ENCODE data around the gene CCDC85B. TPM values are rescaled to one million over a fixed set of nuclear protein-coding genes. Genes with fewer than 3 reads are reported as not detected.

Gene CCDC85B
- total RNA-seq, 1 experiment from 2014 or later, result 55.3 TPM

DNA sequence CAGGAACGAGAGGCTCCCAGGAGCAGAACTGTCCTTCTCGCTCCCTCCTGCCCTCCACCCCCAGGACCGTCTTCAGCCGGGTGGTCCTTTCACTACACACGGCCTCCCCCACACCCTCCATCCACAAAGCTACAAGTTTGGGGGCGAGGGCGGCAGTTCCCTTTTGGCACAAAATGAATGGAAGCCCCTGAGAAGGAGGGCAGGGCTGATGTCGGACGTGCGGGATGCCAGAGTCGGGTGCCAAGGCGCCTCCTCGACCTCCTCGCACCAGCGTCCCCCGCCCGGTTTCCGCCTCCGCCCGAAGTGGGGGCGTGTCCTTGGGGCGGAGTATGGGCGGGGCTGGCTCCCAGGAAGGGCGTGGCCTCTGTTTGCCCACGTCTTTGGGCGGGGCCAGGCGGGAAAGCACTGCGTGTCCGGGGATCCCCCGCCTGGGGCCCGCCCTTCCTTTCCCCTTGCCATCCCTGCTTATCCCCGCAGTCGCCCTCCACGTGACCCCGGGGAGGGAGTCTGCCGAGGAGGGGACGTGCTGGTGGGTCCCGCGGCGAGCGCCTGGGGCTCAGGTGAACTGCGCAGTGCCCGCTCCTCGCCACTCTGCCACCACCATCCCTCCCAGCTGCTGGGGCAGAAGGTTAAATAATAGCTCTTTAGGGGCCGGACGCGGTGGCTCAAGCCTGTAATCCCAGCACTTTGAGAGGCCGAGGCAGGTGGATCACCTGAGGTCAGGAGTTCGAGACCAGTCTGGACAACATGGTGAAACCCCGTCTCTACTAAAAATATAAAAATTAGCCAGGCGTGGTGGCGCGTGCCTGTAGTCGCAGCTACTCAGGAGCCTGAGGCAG is 16.9 kb upstream of the CCDC85B start (continued):
- TF ChIP-seq TCF7 (CRISPR knock-in tag; IDR thresholded peaks at IDR 0.05; ENCODE audit: low read depth) (no peak), TEAD1 (CRISPR knock-in tag; IDR thresholded peaks at IDR 0.05) (no peak), FOXJ3 (CRISPR knock-in tag; IDR thresholded peaks at IDR 0.05; ENCODE audit: borderline replicate concordance) (no peak), HMGXB4 (CRISPR knock-in tag; IDR thresholded peaks at IDR 0.05) (no peak), CREB1 (CRISPR knock-in tag; IDR thresholded peaks at IDR 0.05) (no peak), NFE2L1 (CRISPR knock-in tag; IDR thresholded peaks at IDR 0.05) (no peak), ZNF138 (CRISPR knock-in tag; conservative IDR thresholded peaks at IDR 0.05) (no peak), ZNF425 (CRISPR knock-in tag; conservative IDR thresholded peaks at IDR 0.05) (no peak), ZNF396 (CRISPR knock-in tag; IDR thresholded peaks at IDR 0.05; ENCODE audit: borderline replicate concordance) (no peak), PREB (CRISPR knock-in tag; IDR thresholded peaks at IDR 0.05; ENCODE audit: borderline replicate concordance) (no peak), ZNF232 (CRISPR knock-in tag; IDR thresholded peaks at IDR 0.05) (no peak), GRHL2 (CRISPR knock-in tag; IDR thresholded peaks at IDR 0.05; ENCODE audit: insufficient replicate concordance, severe bottlenecking) (no peak), NFYB (CRISPR knock-in tag; conservative IDR thresholded peaks at IDR 0.05; ENCODE audit: low read depth) (no peak), ELF4 (CRISPR knock-in tag; IDR thresholded peaks at IDR 0.05; ENCODE audit: low read depth) (no peak), CDX4 (CRISPR knock-in tag; IDR thresholded peaks at IDR 0.05; ENCODE audit: borderline replicate concordance) (no peak)
- TF ChIP-seq, protein P1, sequence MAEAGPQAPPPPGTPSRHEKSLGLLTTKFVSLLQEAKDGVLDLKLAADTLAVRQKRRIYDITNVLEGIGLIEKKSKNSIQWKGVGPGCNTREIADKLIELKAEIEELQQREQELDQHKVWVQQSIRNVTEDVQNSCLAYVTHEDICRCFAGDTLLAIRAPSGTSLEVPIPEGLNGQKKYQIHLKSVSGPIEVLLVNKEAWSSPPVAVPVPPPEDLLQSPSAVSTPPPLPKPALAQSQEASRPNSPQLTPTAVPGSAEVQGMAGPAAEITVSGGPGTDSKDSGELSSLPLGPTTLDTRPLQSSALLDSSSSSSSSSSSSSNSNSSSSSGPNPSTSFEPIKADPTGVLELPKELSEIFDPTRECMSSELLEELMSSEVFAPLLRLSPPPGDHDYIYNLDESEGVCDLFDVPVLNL (CRISPR knock-in tag; IDR thresholded peaks at IDR 0.05; ENCODE audit: borderline replicate concordance, low read depth), result no peak
- TF ChIP-seq, protein P2, sequence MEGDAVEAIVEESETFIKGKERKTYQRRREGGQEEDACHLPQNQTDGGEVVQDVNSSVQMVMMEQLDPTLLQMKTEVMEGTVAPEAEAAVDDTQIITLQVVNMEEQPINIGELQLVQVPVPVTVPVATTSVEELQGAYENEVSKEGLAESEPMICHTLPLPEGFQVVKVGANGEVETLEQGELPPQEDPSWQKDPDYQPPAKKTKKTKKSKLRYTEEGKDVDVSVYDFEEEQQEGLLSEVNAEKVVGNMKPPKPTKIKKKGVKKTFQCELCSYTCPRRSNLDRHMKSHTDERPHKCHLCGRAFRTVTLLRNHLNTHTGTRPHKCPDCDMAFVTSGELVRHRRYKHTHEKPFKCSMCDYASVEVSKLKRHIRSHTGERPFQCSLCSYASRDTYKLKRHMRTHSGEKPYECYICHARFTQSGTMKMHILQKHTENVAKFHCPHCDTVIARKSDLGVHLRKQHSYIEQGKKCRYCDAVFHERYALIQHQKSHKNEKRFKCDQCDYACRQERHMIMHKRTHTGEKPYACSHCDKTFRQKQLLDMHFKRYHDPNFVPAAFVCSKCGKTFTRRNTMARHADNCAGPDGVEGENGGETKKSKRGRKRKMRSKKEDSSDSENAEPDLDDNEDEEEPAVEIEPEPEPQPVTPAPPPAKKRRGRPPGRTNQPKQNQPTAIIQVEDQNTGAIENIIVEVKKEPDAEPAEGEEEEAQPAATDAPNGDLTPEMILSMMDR (IDR thresholded peaks at IDR 0.05), result no peak
